Omental fat pad (tissue), 4 donors: ENCODE data around the gene HENMT1. TPM values are rescaled to one million over a fixed set of nuclear protein-coding genes. Genes with fewer than 3 reads are reported as not detected.
"Not testable (repeated sequence)": the region's sequence is repeated elsewhere in the genome, so short reads cannot be mapped to it uniquely, and the experiment has no call there.

Experiments used
- ATAC-seq: fragments of 150-250 bp; one replicate; pipeline ENCODE4 v1.9.1; 2016; ENCODE audit warnings: mild to moderate bottlenecking, moderate library complexity; ENCODE audit not compliant: low FRiP score
- DNase-seq: peaks from one replicate; pipeline ENCODE4 v3.0.0-alpha.2; 2019; ENCODE audit warnings: low spot score
- CTCF ChIP-seq, 3 donors: fragments of 450-650 bp; IDR thresholded peaks; one replicate each; pipeline ENCODE4 v1.5.1; 2016 to 2017; ENCODE audit warnings: antibody characterized with exemption in 3 of 3, mild to moderate bottlenecking in 3 of 3, moderate library complexity in 2 of 3
- total RNA-seq, 4 donors: library from RNA; depleted of rRNA; stranded (reverse); fragments of >200 nt; gene quantifications; one replicate each; pipeline ENCODE4 v1.1.0, GENCODE V29; 2016

Gene HENMT1
- total RNA-seq, 4 donors from 2014 or later, result 2.8 to 4.9 (median 4.5) TPM

GRCh38 chr1:108686614-108687313 is 25.9 kb upstream of the HENMT1 start:
- no peak for DNase-seq
- ATAC-seq, result no peak
- no peak for TF ChIP-seq CTCF (IDR thresholded peaks at IDR 0.05)

GRCh38 chr1:108685529-108685928 is 24.6 kb upstream of the HENMT1 start:
- no peak for ATAC-seq

GRCh38 chr1:108681701-108682100 is 20.8 kb upstream of the HENMT1 start:
- not testable (repeated sequence) for DNase-seq, ATAC-seq

More at GRCh38 chr1:108685529-108685928, 24.6 kb upstream of the HENMT1 start:
- no peak for DNase-seq
- no peak for TF ChIP-seq CTCF (IDR thresholded peaks at IDR 0.05)

- DNase-seq (no peak), ATAC-seq (no peak)
- no peak for TF ChIP-seq CTCF (IDR thresholded peaks at IDR 0.05)
Observed at GRCh38 chr1:108679586-108680213, 18.8 kb upstream of the HENMT1 start.

GRCh38 chr1:108678706-108679105 is 17.8 kb upstream of the HENMT1 start:
- no peak for DNase-seq
- no peak for ATAC-seq
- no peak for TF ChIP-seq CTCF (IDR thresholded peaks at IDR 0.05)

GRCh38 chr1:108671143-108671542 is 10.2 kb upstream of the HENMT1 start:
- TF ChIP-seq CTCF (IDR thresholded peaks at IDR 0.05), result no peak
- DNase-seq, result no peak
- no peak for ATAC-seq

GRCh38 chr1:108670131-108670773 is 9.4 kb upstream of the HENMT1 start:
- no peak for DNase-seq
- ATAC-seq, result no peak
- TF ChIP-seq CTCF (IDR thresholded peaks at IDR 0.05), result no peak
